DMS 273 (cell line): ENCODE results near the gene CCDC40.
"Not testable (repeated sequence)": the region's sequence is repeated elsewhere in the genome, so short reads cannot be mapped to it uniquely, and the experiment has no call there.

ENCODE experiments used
- DNase-seq: peaks from one replicate; lab custom pipeline; 2025; ENCODE audit not compliant: unreplicated experiment; lab: John Stamatoyannopoulos, UW

CCDC40 gene

GRCh38 chr17:80043963-80044362 lies 7.5 kb downstream of the CCDC40 start:
- DNase-seq, result no peak

GRCh38 chr17:80045703-80046102 lies 9.3 kb downstream of the CCDC40 start:
- no peak for DNase-seq

- DNase-seq, result not testable (repeated sequence)
Observed at GRCh38 chr17:80046709-80047108, 10.3 kb downstream of the CCDC40 start.

GRCh38 chr17:80047176-80047575 lies 10.7 kb downstream of the CCDC40 start:
- DNase-seq, result no peak

- DNase-seq, result no peak
Observed at GRCh38 chr17:80049986-80050385, 13.5 kb downstream of the CCDC40 start.

- no peak for DNase-seq
Observed at GRCh38 chr17:80050706-80051105, 14.3 kb downstream of the CCDC40 start.

- no peak for DNase-seq
Observed at GRCh38 chr17:80051681-80052080, 15.2 kb downstream of the CCDC40 start.

- no peak for DNase-seq
Observed at GRCh38 chr17:80053102-80053501, 16.7 kb downstream of the CCDC40 start.

- no peak for DNase-seq
Observed at GRCh38 chr17:80055597-80055996, 19.2 kb downstream of the CCDC40 start.

- DNase-seq, result no peak
Observed at GRCh38 chr17:80058311-80058955, 22.0 kb downstream of the CCDC40 start.

GRCh38 chr17:80060644-80061043 lies 24.2 kb downstream of the CCDC40 start:
- no peak for DNase-seq

- no peak for DNase-seq
Observed at GRCh38 chr17:80061421-80061820, 25.0 kb downstream of the CCDC40 start.

GRCh38 chr17:80063830-80064585 lies 27.6 kb downstream of the CCDC40 start:
- DNase-seq, result no peak

- DNase-seq, result no peak
Observed at GRCh38 chr17:80064696-80065095, 28.3 kb downstream of the CCDC40 start.

GRCh38 chr17:80065478-80066170 lies 29.2 kb downstream of the CCDC40 start:
- no peak for DNase-seq

GRCh38 chr17:80067393-80067986 lies 31.0 kb downstream of the CCDC40 start:
- DNase-seq, result no peak

- no peak for DNase-seq
Observed at GRCh38 chr17:80068301-80069222, 32.1 kb downstream of the CCDC40 start.

- no peak for DNase-seq
Observed at GRCh38 chr17:80070375-80071115, 34.1 kb downstream of the CCDC40 start.

- DNase-seq, result no peak
Observed at GRCh38 chr17:80071116-80071841, 34.8 kb downstream of the CCDC40 start.
